ENCODE results near the gene SH2D4B.

- TF ChIP-seq, protein P1, sequence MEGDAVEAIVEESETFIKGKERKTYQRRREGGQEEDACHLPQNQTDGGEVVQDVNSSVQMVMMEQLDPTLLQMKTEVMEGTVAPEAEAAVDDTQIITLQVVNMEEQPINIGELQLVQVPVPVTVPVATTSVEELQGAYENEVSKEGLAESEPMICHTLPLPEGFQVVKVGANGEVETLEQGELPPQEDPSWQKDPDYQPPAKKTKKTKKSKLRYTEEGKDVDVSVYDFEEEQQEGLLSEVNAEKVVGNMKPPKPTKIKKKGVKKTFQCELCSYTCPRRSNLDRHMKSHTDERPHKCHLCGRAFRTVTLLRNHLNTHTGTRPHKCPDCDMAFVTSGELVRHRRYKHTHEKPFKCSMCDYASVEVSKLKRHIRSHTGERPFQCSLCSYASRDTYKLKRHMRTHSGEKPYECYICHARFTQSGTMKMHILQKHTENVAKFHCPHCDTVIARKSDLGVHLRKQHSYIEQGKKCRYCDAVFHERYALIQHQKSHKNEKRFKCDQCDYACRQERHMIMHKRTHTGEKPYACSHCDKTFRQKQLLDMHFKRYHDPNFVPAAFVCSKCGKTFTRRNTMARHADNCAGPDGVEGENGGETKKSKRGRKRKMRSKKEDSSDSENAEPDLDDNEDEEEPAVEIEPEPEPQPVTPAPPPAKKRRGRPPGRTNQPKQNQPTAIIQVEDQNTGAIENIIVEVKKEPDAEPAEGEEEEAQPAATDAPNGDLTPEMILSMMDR (IDR thresholded peaks at IDR 0.05): no peak
- no peak for TF ChIP-seq POLR2A (IDR thresholded peaks at IDR 0.05)
Measured at GRCh38 chr10:80554050-80554449, 16.3 kb downstream of the SH2D4B start.
